ENCODE measurements around the gene SLC26A3.

- TF ChIP-seq, protein P1, sequence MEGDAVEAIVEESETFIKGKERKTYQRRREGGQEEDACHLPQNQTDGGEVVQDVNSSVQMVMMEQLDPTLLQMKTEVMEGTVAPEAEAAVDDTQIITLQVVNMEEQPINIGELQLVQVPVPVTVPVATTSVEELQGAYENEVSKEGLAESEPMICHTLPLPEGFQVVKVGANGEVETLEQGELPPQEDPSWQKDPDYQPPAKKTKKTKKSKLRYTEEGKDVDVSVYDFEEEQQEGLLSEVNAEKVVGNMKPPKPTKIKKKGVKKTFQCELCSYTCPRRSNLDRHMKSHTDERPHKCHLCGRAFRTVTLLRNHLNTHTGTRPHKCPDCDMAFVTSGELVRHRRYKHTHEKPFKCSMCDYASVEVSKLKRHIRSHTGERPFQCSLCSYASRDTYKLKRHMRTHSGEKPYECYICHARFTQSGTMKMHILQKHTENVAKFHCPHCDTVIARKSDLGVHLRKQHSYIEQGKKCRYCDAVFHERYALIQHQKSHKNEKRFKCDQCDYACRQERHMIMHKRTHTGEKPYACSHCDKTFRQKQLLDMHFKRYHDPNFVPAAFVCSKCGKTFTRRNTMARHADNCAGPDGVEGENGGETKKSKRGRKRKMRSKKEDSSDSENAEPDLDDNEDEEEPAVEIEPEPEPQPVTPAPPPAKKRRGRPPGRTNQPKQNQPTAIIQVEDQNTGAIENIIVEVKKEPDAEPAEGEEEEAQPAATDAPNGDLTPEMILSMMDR (IDR thresholded peaks at IDR 0.05) = no peak
- TF ChIP-seq POLR2A (IDR thresholded peaks at IDR 0.05) = no peak
Observed at GRCh38 chr7:107773027-107773426, 30.0 kb downstream of the SLC26A3 start.

Data from adrenal gland (tissue), 5 donors.